Measurements from ENCODE around the gene CNPPD1. TPM values are rescaled to one million over a fixed set of nuclear protein-coding genes. Genes with fewer than 3 reads are reported as not detected.
"Not testable (repeated sequence)": the region's sequence is repeated elsewhere in the genome, so short reads cannot be mapped to it uniquely, and the experiment has no call there.

Gene CNPPD1
- total RNA-seq, 1 experiment from 2014 or later, result 38.2 TPM

DNA sequence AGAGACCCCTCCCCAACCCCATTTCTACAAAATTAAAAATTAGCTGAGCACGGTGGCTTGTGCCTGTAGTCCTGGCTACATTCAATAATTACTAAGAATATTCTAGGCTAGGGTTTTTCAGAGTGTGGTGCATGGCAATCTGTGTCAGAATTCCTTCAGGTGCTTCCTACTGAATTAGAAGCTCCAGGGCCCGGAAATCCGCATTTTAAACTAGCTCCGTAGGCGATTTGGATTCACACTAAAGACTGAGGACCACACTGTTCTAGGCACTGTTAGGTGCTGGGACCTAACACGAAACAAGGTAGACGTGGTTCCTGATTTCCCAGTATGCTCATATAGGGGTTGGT, 29.2 kb upstream of the CNPPD1 start:
- H3K27me3 ChIP-seq (ENCODE audit: low read length), result no peaks in the 10 kb centered on the region
- H3F3A ChIP-seq (ENCODE audit: low read length, unreplicated experiment), result no peaks in the 10 kb centered on the region
- H3K9me3 ChIP-seq (ENCODE audit: low read length), result no peaks in the 10 kb centered on the region
- DNase-seq (no peak), ATAC-seq (no peak)
- no peaks in the 10 kb centered on the region for H3K36me3 ChIP-seq (ENCODE audit: low read depth, low read length)
- TF ChIP-seq EZH2phosphoT487 (IDR thresholded peaks at IDR 0.05; ENCODE audit: borderline replicate concordance, low read length) (no peak), EZH2 (IDR thresholded peaks at IDR 0.05; ENCODE audit: low read length, unreplicated experiment) (no peak)
- TF ChIP-seq, protein P1, sequence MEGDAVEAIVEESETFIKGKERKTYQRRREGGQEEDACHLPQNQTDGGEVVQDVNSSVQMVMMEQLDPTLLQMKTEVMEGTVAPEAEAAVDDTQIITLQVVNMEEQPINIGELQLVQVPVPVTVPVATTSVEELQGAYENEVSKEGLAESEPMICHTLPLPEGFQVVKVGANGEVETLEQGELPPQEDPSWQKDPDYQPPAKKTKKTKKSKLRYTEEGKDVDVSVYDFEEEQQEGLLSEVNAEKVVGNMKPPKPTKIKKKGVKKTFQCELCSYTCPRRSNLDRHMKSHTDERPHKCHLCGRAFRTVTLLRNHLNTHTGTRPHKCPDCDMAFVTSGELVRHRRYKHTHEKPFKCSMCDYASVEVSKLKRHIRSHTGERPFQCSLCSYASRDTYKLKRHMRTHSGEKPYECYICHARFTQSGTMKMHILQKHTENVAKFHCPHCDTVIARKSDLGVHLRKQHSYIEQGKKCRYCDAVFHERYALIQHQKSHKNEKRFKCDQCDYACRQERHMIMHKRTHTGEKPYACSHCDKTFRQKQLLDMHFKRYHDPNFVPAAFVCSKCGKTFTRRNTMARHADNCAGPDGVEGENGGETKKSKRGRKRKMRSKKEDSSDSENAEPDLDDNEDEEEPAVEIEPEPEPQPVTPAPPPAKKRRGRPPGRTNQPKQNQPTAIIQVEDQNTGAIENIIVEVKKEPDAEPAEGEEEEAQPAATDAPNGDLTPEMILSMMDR (conservative IDR thresholded peaks at IDR 0.05; ENCODE audit: low read depth, low read length), result no peak
- no peaks in the 10 kb centered on the region for H3K9me2 ChIP-seq (replicated peaks; ENCODE audit: low read length)
- intact Hi-C loops (cut with micrococcal nuclease), result loop anchor here (1.0 kb wide), 1 partner anchor 29 kb away; no protein-coding TSS in a partner anchor
- peak overlapping the region; percentile 4 for H3K27ac ChIP-seq (ENCODE audit: low read length)
- BruUV-seq (replicated peaks), result TSS peak; percentile 86
- H3K4me3 ChIP-seq (ENCODE audit: low read length), result peak overlapping the region; percentile 66
- ChIA-PET POLR2A (ENCODE audit: unreplicated experiment) (interaction anchor here (0.6 to 1.1 kb wide), 3 partner anchors 24 to 48 kb away, joined by 3 to 4 read pairs (median 3); partner anchors contain the start of genes ANKZF1, ATG9A and TUBA4A), CTCF (interaction anchor here (0.6 kb wide), 1 partner anchor 335 kb away, joined by 3 read pairs; no protein-coding TSS in a partner anchor)
- H3K4me2 ChIP-seq (ENCODE audit: low read length), result peak overlapping the region; percentile 96
- H4K20me1 ChIP-seq (ENCODE audit: low read length), result no peaks in the 10 kb centered on the region
- H3K9ac ChIP-seq (ENCODE audit: low read length), result peak overlapping the region; percentile 56
- peak overlapping the region; percentile 66 for H2AFZ ChIP-seq (ENCODE audit: low read length)
- H3K79me2 ChIP-seq (ENCODE audit: low read length), result peaks cover 5% of the 10 kb centered on the region; the same call in 1 of the 2 replicates
- H3K4me1 ChIP-seq (ENCODE audit: insufficient read depth, low read length), result peaks cover 20% of the 10 kb centered on the region

DNA sequence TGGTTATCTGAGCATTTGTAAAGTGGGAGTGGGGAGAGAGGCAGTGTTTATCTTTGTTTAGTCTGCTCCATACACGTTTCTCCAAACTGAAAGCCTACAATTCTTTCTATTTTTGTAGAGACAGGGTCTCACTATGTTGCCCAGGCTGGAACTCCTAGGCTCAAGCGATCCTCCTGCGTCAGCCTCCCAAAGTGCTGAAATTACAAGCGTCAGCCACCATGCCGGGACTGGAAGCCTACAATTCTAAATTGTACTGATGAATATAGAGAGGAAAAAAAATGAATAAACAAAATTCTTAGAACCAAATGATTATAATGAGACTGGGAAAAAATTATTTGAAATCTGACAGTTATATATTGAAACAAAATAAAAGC, 28.4 kb upstream of the CNPPD1 start:
- Histone ChIP-seq H3F3A (ENCODE audit: low read length, unreplicated experiment) (no peaks in the 10 kb centered on the region), H3K9ac (ENCODE audit: low read length) (no peak overlapping the region), H3K9me3 (ENCODE audit: low read length) (no peaks in the 10 kb centered on the region), H3K9me2 (replicated peaks; ENCODE audit: low read length) (no peaks in the 10 kb centered on the region), H3K4me2 (ENCODE audit: low read length) (no peak overlapping the region), H3K27me3 (ENCODE audit: low read length) (no peaks in the 10 kb centered on the region), H3K4me3 (ENCODE audit: low read length) (no peak overlapping the region), H3K4me1 (ENCODE audit: insufficient read depth, low read length) (peaks cover 20% of the 10 kb centered on the region), H4K20me1 (ENCODE audit: low read length) (no peaks in the 10 kb centered on the region), H3K79me2 (ENCODE audit: low read length) (peaks cover 5% of the 10 kb centered on the region; the same call in 1 of the 2 replicates), H2AFZ (ENCODE audit: low read length) (no peak overlapping the region), H3K36me3 (ENCODE audit: low read depth, low read length) (no peaks in the 10 kb centered on the region), H3K27ac (ENCODE audit: low read length) (no peak overlapping the region)
- TF ChIP-seq EZH2phosphoT487 (IDR thresholded peaks at IDR 0.05; ENCODE audit: borderline replicate concordance, low read length) (no peak), EZH2 (IDR thresholded peaks at IDR 0.05; ENCODE audit: low read length, unreplicated experiment) (no peak)
- TF ChIP-seq, protein P1 (conservative IDR thresholded peaks at IDR 0.05; ENCODE audit: low read depth, low read length), result no peak
- no TSS peak for BruUV-seq (replicated peaks)
- DNase-seq (no peak), ATAC-seq (no peak)
- ChIA-PET POLR2A (ENCODE audit: unreplicated experiment) (no interaction called here), CTCF (no interaction called here)
- intact Hi-C loops (cut with micrococcal nuclease), result no loop called here

DNA sequence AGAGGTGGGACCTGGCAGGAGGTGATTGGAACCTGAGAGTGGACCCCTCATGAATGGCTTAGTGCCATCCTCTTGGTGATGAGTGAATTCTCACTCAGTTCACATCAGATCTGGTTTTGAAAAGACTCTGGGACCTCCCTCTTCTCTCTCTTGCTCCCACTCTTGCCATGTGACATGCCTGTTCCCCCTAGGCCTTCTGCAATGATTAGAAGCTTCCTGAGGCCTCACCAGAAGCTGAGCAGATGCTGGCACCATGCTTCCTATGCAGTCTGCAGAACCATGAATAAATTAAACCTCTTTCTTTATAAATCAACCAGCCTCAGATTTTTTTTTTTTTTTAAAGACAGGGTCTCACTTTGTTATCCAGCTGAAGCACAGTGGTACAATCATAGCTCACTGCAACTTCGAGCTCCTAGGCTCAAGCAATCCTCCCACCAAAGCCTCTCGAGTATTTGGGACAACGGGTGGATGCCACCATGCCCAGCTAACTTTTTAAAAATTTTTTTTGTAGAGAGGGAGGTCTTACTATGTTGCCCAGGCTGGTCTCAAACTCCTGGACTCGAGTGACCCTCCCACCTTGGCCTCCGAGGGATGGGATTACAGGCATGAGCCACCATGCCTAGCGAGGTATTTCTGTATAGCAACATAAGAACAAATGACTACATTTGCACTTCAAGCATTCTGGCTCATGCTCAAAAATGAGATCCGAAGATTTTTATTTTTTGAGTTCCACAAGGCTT, 27.9 kb upstream of the CNPPD1 start:
- Histone ChIP-seq H3K4me3 (ENCODE audit: low read length) (no peak overlapping the region), H3K9me3 (ENCODE audit: low read length) (no peaks in the 10 kb centered on the region), H3F3A (ENCODE audit: low read length, unreplicated experiment) (no peaks in the 10 kb centered on the region), H3K27me3 (ENCODE audit: low read length) (no peaks in the 10 kb centered on the region), H3K4me1 (ENCODE audit: insufficient read depth, low read length) (peaks cover 20% of the 10 kb centered on the region), H4K20me1 (ENCODE audit: low read length) (no peaks in the 10 kb centered on the region), H3K36me3 (ENCODE audit: low read depth, low read length) (no peaks in the 10 kb centered on the region), H3K4me2 (ENCODE audit: low read length) (no peak overlapping the region), H3K79me2 (ENCODE audit: low read length) (peaks cover 5% of the 10 kb centered on the region; the same call in 1 of the 2 replicates), H3K27ac (ENCODE audit: low read length) (no peak overlapping the region), H3K9me2 (replicated peaks; ENCODE audit: low read length) (no peaks in the 10 kb centered on the region), H2AFZ (ENCODE audit: low read length) (no peak overlapping the region), H3K9ac (ENCODE audit: low read length) (no peak overlapping the region)
- ATAC-seq (no peak), DNase-seq (no peak)
- BruUV-seq (replicated peaks), result no TSS peak
- TF ChIP-seq EZH2 (IDR thresholded peaks at IDR 0.05; ENCODE audit: low read length, unreplicated experiment) (no peak), EZH2phosphoT487 (IDR thresholded peaks at IDR 0.05; ENCODE audit: borderline replicate concordance, low read length) (no peak)
- TF ChIP-seq, protein P1 (conservative IDR thresholded peaks at IDR 0.05; ENCODE audit: low read depth, low read length), result no peak
- ChIA-PET CTCF (no interaction called here), POLR2A (ENCODE audit: unreplicated experiment) (no interaction called here)
- intact Hi-C loops (cut with micrococcal nuclease), result no loop called here

DNA sequence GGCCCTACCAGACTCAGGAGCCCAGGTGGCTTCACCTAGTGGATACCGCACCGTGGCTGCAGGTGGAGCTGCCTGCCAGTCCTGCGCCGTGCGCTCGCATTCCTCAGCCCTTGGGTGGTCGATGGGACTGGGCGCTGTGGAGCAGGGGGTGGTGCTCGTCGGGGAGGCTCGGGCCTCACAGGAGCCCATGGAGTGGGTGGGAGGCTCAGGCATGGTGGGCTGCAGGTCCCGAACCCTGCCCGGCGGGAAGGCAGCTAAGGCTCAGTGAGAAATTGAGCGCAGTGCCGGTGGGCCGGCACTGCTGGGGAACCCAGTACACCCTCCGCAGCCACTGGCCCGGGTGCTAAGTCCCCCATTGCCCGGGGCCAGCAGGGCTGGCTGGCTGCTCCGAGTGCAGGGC, 24.6 kb upstream of the CNPPD1 start:
- intact Hi-C loops (cut with micrococcal nuclease); H3K36me3 ChIP-seq (ENCODE audit: low read depth, low read length); H3K27ac ChIP-seq (ENCODE audit: low read length); H3K4me3 ChIP-seq (ENCODE audit: low read length); H3K4me1 ChIP-seq (ENCODE audit: insufficient read depth, low read length); H3K9me2 ChIP-seq (replicated peaks; ENCODE audit: low read length); H3F3A ChIP-seq (ENCODE audit: low read length, unreplicated experiment); H3K9ac ChIP-seq (ENCODE audit: low read length); POLR2A ChIA-PET (ENCODE audit: unreplicated experiment); H3K4me2 ChIP-seq (ENCODE audit: low read length); ATAC-seq; DNase-seq; H3K27me3 ChIP-seq (ENCODE audit: low read length); H3K79me2 ChIP-seq (ENCODE audit: low read length); BruUV-seq (replicated peaks); CTCF ChIA-PET; H2AFZ ChIP-seq (ENCODE audit: low read length); H3K9me3 ChIP-seq (ENCODE audit: low read length); H4K20me1 ChIP-seq (ENCODE audit: low read length): not testable (repeated sequence)
